Uterus (tissue), 4 donors: ENCODE results near the gene CST6. TPM values are rescaled to one million over a fixed set of nuclear protein-coding genes. Genes with fewer than 3 reads are reported as not detected.

ENCODE experiments used
- DNase-seq, 2 donors: peaks; one replicate each; pipeline ENCODE4 v3.0.0-alpha.2; 2019 to 2020
- H3K27ac ChIP-seq, 2 donors: fragments of 200-600 bp; sonication (generic); 1 replicate in 1 of 2; 2 replicates in 1 of 2; pipeline ENCODE4 v1.5.1; 2016 to 2018
- H3K27me3 ChIP-seq, 2 donors: fragments of 200-600 bp; sonication (generic); one replicate each; pipeline ENCODE4 v1.5.1; 2018 to 2019; ENCODE audit warnings: control low read depth in 1 of 2
- H3K36me3 ChIP-seq, 2 donors: fragments of 200-600 bp; sonication (generic); one replicate each; pipeline ENCODE4 v1.5.1; 2019; ENCODE audit warnings: control low read depth in 1 of 2
- H3K4me1 ChIP-seq, 2 donors: fragments of 200-600 bp; sonication (generic); one replicate each; pipeline ENCODE4 v1.5.1; 2018 to 2019; ENCODE audit warnings: control low read depth in 1 of 2
- H3K4me3 ChIP-seq, 2 donors: fragments of 200-600 bp; sonication (generic); 1 replicate in 1 of 2; 2 replicates in 1 of 2; pipeline ENCODE4 v1.5.1; 2018 to 2019; ENCODE audit warnings: mild to moderate bottlenecking in 1 of 2
- H3K9me3 ChIP-seq, 2 donors: fragments of 200-600 bp; sonication (generic); one replicate each; pipeline ENCODE4 v1.5.1; 2019; ENCODE audit warnings: control low read depth in 1 of 2
- CTCF ChIP-seq, 4 experiments: fragments of 200-600 bp in 2 of 4; fragments of 450-650 bp in 2 of 4; sonication (generic) in 2 of 4; IDR thresholded peaks; one replicate each; pipeline ENCODE4 v1.5.1; 2016 to 2019; ENCODE audit warnings: antibody characterized with exemption in 4 of 4, mild to moderate bottlenecking in 2 of 4, moderate library complexity in 1 of 4
- POLR2A ChIP-seq, 2 donors: fragments of 450-650 bp; IDR thresholded peaks; one replicate each; pipeline ENCODE4 v1.6.1; 2016; ENCODE audit warnings: antibody characterized with exemption in 2 of 2, mild to moderate bottlenecking in 1 of 2, moderate library complexity in 1 of 2
- intact Hi-C: fragments of 100-400 bp; cut with DNase I; formaldehyde crosslinking; loops from one replicate; pipeline ENCODE4 v1.15.1; 2023; ENCODE audit warnings: low total_unique reads
- total RNA-seq, 4 donors: library from RNA; depleted of rRNA in 3 of 4; stranded (reverse); fragments of >200 nt in 3 of 4; gene quantifications; one replicate each; pipeline versions ENCODE4 v1.1.0 to v1.2.4, GENCODE V29; 2014 to 2023
- donor health status: DM: yes; HTN: yes; CAD: no.

Gene CST6
- total RNA-seq, 4 donors from 2014 or later, result 0.59 TPM; not detected in 3

GRCh38 chr11:66032957-66033735 lies 21.3 kb downstream of the CST6 start:
- no peak overlapping the region for H3K27ac ChIP-seq
- H3K9me3 ChIP-seq, result no peaks in the 10 kb centered on the region
- no peak for TF ChIP-seq CTCF (IDR thresholded peaks at IDR 0.05)
- TF ChIP-seq POLR2A (IDR thresholded peaks at IDR 0.05), result no peak
- H3K27me3 ChIP-seq, result no peaks in the 10 kb centered on the region
- H3K36me3 ChIP-seq, result no peaks in the 10 kb centered on the region
- intact Hi-C loops, result no loop called here
- H3K4me3 ChIP-seq, result no peak overlapping the region
- DNase-seq, result no peak
- H3K4me1 ChIP-seq, result no peaks in the 10 kb centered on the region

GRCh38 chr11:66035653-66036333 lies 24.0 kb downstream of the CST6 start:
- no peak for DNase-seq
- intact Hi-C loops, result no loop called here

GRCh38 chr11:66036334-66036710 lies 24.5 kb downstream of the CST6 start:
- no peaks in the 10 kb centered on the region for H3K27me3 ChIP-seq
- H3K4me3 ChIP-seq, result no peak overlapping the region
- no peak overlapping the region for H3K27ac ChIP-seq
- H3K9me3 ChIP-seq, result no peaks in the 10 kb centered on the region
- no peaks in the 10 kb centered on the region for H3K36me3 ChIP-seq
- intact Hi-C loops, result no loop called here
- no peaks in the 10 kb centered on the region for H3K4me1 ChIP-seq
- no peak for DNase-seq
- TF ChIP-seq CTCF (IDR thresholded peaks at IDR 0.05), result no peak
- no peak for TF ChIP-seq POLR2A (IDR thresholded peaks at IDR 0.05)

More at GRCh38 chr11:66035653-66036333, 24.0 kb downstream of the CST6 start:
- Histone ChIP-seq H3K27ac (no peak overlapping the region), H3K36me3 (no peaks in the 10 kb centered on the region), H3K4me3 (no peak overlapping the region), H3K4me1 (no peaks in the 10 kb centered on the region), H3K27me3 (no peaks in the 10 kb centered on the region), H3K9me3 (no peaks in the 10 kb centered on the region)
- TF ChIP-seq CTCF (IDR thresholded peaks at IDR 0.05) (no peak), POLR2A (IDR thresholded peaks at IDR 0.05) (no peak)

- DNase-seq, result no peak
- intact Hi-C loops, result no loop called here
- Histone ChIP-seq H3K36me3 (no peaks in the 10 kb centered on the region), H3K4me3 (no peak overlapping the region), H3K4me1 (no peaks in the 10 kb centered on the region), H3K9me3 (no peaks in the 10 kb centered on the region), H3K27ac (no peak overlapping the region), H3K27me3 (no peaks in the 10 kb centered on the region)
- TF ChIP-seq CTCF (IDR thresholded peaks at IDR 0.05) (no peak), POLR2A (IDR thresholded peaks at IDR 0.05) (no peak)
Measured at GRCh38 chr11:66037327-66037726, 25.5 kb downstream of the CST6 start.

GRCh38 chr11:66039765-66040164 lies 28.0 kb downstream of the CST6 start:
- TF ChIP-seq CTCF (IDR thresholded peaks at IDR 0.05) (no peak), POLR2A (IDR thresholded peaks at IDR 0.05) (no peak)

More at GRCh38 chr11:66039765-66040164, 28.0 kb downstream of the CST6 start:
- Histone ChIP-seq H3K4me3 (no peak overlapping the region), H3K4me1 (no peaks in the 10 kb centered on the region), H3K27me3 (no peaks in the 10 kb centered on the region), H3K9me3 (no peaks in the 10 kb centered on the region), H3K36me3 (no peaks in the 10 kb centered on the region), H3K27ac (no peak overlapping the region)
- DNase-seq, result no peak
- intact Hi-C loops, result no loop called here
